Umbilical cord (tissue), 2 donors: ENCODE measurements around the gene RNF25. TPM values are rescaled to one million over a fixed set of nuclear protein-coding genes. Genes with fewer than 3 reads are reported as not detected.

Experiments used
- DNase-seq: peaks from one replicate; pipeline ENCODE4 v3.0.0-alpha.2; 2015; ENCODE audit warnings: low spot score
- total RNA-seq: library from RNA; depleted of rRNA; stranded (reverse); fragments of >200 nt; gene quantifications from one replicate; pipeline ENCODE4 v1.2.3, GENCODE V29; 2014; ENCODE audit warnings: low replicate concordance; ENCODE audit not compliant: insufficient read depth

RNF25 gene
- total RNA-seq, 1 donor from 2014 or later, result 9.9 TPM

GRCh38 chr2:218623366-218623705 is 48.5 kb downstream of the RNF25 start:
- DNase-seq, result no peak

GRCh38 chr2:218622606-218623365 is 49.0 kb downstream of the RNF25 start:
- DNase-seq, result no peak

- no peak for DNase-seq
Measured at GRCh38 chr2:218621007-218621406, 50.8 kb downstream of the RNF25 start.

GRCh38 chr2:218618102-218618860 is 53.5 kb downstream of the RNF25 start:
- no peak for DNase-seq

- no peak for DNase-seq
Measured at GRCh38 chr2:218615868-218616315, 55.9 kb downstream of the RNF25 start.

Other genes with a start within 250 kb of the RNF25 start
- gene USP37, start 103.7 kb downstream of the RNF25 start, total RNA-seq, result 46.0 TPM
- gene CNOT9, start 103.2 kb downstream of the RNF25 start, total RNA-seq, result 20.0 TPM
- gene PLCD4, start 64.1 kb downstream of the RNF25 start, total RNA-seq, result 7.2 TPM
- 5.1 TPM for gene ZNF142, start 12.4 kb downstream of the RNF25 start, total RNA-seq
- 21.4 TPM for gene BCS1L, start 12.3 kb downstream of the RNF25 start, total RNA-seq
- 21.9 TPM for gene STK36, start 84 bp upstream of the RNF25 start, total RNA-seq
- 2.4 TPM for gene TTLL4, start 38.8 kb upstream of the RNF25 start, total RNA-seq
- gene CYP27A1, start 110.1 kb upstream of the RNF25 start, total RNA-seq, result 13.2 TPM
- gene PRKAG3, start 159.8 kb upstream of the RNF25 start, total RNA-seq, result not detected
- 3.9 TPM for gene WNT6, start 187.8 kb upstream of the RNF25 start, total RNA-seq
- gene WNT10A, start 208.8 kb upstream of the RNF25 start, total RNA-seq, result 3.6 TPM